ENCODE data around the gene KLHL22.
"Not testable (repeated sequence)": the region's sequence is repeated elsewhere in the genome, so short reads cannot be mapped to it uniquely, and the experiment has no call there.

The KLHL22 gene

DNA sequence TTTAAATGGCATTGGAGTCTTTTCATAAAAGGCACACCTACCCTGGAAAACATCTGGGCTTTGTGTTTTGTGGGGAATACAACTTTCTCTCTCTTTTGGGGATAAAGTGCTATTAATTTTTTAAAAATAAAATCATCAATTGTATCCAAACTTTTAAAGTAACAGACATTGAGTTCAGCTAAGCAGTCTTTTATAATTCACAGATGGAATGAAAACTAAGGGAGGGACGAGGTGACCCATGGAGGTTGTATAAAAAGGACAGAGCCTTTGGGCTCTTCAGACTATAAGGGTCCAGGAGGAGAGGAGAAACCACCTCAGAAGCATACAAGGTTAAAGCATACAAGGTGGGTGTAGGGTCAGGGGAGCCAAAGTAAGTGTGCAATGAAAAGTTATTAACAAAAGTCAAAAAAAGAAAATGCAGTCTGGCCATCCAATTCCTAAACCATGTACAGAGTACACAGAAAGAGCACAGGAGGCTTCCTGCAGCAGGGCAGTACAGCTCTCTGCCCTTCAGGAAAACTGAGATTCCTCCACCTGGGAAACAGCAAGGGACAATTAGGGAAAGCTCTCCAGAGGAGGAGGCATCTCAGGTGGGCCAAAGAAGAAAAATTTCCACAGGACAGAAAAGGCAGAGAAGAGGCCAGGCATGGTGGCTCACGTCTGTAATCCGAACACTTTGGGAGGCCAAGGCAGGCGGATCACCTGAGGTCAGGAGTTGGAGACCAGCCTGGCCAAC, 10.5 kb downstream of the KLHL22 start:
- DNase-seq (ENCODE audit: insufficient read length, low spot score) (no peak), FAIRE-seq (no peak)
- no peak for TF ChIP-seq CTCF (IDR thresholded peaks at IDR 0.05; ENCODE audit: insufficient read depth, missing control alignments)

- FAIRE-seq (no peak), DNase-seq (ENCODE audit: insufficient read length, low spot score) (no peak)
- TF ChIP-seq CTCF (IDR thresholded peaks at IDR 0.05; ENCODE audit: insufficient read depth, missing control alignments), result no peak
These were observed 11.8 kb downstream of the KLHL22 start for GRCh38 chr22:20483771-20484170.

DNA sequence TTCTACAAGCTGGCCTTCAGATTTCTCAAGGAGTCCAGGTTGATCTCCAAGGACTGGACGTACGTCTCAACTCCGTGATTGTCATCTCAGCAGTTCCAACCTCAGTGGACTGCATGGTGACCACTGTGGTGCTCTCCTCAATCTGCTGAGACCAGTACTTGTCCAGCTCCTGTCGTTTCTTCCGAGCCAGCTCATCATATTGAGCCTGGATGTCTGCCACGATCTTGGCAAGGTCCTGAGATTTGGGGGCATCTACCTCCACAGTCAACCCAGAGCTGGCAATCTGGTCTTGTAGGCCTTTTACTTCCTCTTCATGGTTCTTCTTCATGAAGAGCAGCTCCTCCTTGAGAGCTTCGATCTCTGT, 12.5 kb downstream of the KLHL22 start:
- FAIRE-seq; DNase-seq (ENCODE audit: insufficient read length, low spot score): not testable (repeated sequence)

GRCh38 chr22:20479612-20480196, 15.9 kb downstream of the KLHL22 start:
- FAIRE-seq (no peak), DNase-seq (ENCODE audit: insufficient read length, low spot score) (no peak)
- no peak for TF ChIP-seq CTCF (IDR thresholded peaks at IDR 0.05; ENCODE audit: insufficient read depth, missing control alignments)

DNA sequence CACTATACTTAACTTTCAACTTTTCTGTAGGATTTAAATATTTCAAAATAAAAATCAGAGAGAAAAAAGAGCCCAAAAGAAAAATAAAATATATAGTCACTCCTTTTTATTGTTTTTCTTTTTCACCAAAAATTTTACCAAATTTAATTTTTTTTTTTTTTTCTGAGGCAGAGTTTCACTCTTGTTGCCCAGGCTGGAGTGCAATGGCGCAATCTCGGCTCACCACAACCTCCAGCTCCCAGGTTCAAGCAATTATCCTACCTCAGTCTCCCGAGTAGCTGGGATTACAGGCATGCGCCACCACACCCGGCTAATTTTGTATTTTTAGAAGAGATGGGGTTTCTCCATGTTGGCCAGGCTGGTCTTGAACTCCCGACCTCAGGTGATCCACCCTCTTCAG, 17.5 kb downstream of the KLHL22 start:
- not testable (repeated sequence) for DNase-seq (ENCODE audit: insufficient read length, low spot score); FAIRE-seq

- not testable (repeated sequence) for FAIRE-seq; DNase-seq (ENCODE audit: insufficient read length, low spot score)
These were observed 20.0 kb downstream of the KLHL22 start for GRCh38 chr22:20475569-20475968.

- FAIRE-seq (no peak), DNase-seq (ENCODE audit: insufficient read length, low spot score) (no peak)
- TF ChIP-seq CTCF (IDR thresholded peaks at IDR 0.05; ENCODE audit: insufficient read depth, missing control alignments), result no peak
These were observed 20.5 kb downstream of the KLHL22 start for GRCh38 chr22:20475115-20475436.

DNA sequence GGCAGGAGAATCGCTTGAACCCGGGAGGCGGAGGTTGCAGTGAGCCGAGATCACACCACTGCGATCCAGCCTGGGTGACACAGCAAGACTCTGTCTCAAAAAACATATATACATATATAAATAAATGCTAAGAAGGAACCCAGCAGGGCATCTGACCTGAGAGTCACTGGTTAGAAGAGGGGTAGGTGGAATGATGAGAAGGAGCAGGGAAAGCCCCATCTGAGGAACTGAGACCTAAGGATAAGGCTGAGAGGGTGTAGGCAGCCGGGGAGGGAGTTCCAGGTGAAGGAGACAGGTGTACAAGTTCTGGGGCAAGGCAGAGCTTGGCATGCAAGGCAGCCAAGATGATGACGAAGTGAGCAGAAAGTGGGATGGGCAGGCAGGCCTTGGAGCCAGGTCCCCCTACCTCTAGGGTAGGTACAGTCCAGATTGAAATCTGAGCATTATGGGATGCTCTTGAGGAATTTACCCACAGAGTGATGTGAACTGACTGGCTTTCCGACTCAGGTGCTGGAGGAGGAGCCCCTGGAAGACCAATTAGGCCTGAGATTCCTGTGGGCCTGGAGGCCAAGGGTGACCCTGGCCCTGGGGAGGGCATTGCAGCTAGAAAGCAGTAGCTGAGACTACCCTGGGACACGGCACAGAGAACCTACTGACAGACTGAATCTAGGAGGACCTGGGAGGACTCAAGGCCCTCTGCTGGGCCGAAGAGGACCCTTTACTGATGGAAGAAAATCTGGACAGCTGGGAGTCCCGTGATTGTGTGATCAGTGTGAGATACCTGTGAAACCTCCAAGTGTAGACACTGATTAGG, 22.8 kb downstream of the KLHL22 start:
- DNase-seq (ENCODE audit: insufficient read length, low spot score) (no peak), FAIRE-seq (no peak)
- TF ChIP-seq CTCF (IDR thresholded peaks at IDR 0.05; ENCODE audit: insufficient read depth, missing control alignments), result no peak

Data from D721Med (cell line).